Endometrial microvascular endothelial cells (primary cell): ENCODE data around the gene CYTH1. TPM values are rescaled to one million over a fixed set of nuclear protein-coding genes. Genes with fewer than 3 reads are reported as not detected.
"Not testable (repeated sequence)": the region's sequence is repeated elsewhere in the genome, so short reads cannot be mapped to it uniquely, and the experiment has no call there.

Experiments used
- in situ Hi-C: cut with HindIII; loops from 2 replicates; pipeline ENCODE4 v1.10.0; 2017; ENCODE audit warnings: low sequenced_read_pairs, low pct_unique_long_range_greater_than_20kb; ENCODE audit errors: inconsistent ontology term
- total RNA-seq: library from RNA; depleted of rRNA; stranded (reverse); fragments of >200 nt; gene quantifications from one replicate; pipeline ENCODE4 v1.2.3, GENCODE V29; 2015; ENCODE audit errors: inconsistent ontology term

The CYTH1 gene
- total RNA-seq, 1 donor from 2014 or later = 40.3 TPM

DNA sequence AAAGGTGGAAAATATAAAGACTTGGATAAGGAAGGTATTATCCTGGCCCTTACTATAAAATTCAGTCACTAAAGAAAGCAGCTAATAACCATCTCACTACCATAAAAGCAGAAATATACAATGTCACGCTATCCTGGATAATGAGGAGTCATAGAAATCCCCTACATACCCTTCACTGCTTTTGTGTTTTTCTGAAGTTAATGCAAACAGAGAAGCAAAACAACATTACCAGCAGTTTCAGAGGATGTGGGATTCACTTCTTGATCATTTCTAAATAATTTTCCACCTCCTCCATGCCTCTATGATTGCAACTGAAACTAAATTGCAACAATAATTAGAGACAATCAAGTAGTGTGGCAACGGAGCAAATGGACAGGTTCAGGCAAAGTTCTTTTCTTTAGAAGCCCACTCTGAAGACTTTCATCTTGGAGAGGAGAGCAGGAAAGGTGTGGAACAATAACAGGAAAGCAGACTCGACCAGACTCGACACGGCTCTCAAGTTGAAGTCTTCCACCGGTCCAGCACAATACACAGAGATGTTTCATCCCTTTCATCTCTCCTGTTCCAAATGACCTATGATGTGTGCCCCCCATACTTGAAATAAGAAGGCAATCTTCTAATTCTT is 10.2 kb downstream of the CYTH1 start:
- in situ Hi-C loops = no loop called here

- in situ Hi-C loops = no loop called here
Measured at GRCh38 chr17:78769196-78769773, 12.8 kb downstream of the CYTH1 start.

- in situ Hi-C loops = no loop called here
Measured at GRCh38 chr17:78767806-78768205, 14.3 kb downstream of the CYTH1 start.

GRCh38 chr17:78766743-78767294 is 15.3 kb downstream of the CYTH1 start:
- in situ Hi-C loops = no loop called here

GRCh38 chr17:78766225-78766624 is 15.8 kb downstream of the CYTH1 start:
- in situ Hi-C loops = no loop called here

GRCh38 chr17:78765821-78766220 is 16.3 kb downstream of the CYTH1 start:
- in situ Hi-C loops = no loop called here

DNA sequence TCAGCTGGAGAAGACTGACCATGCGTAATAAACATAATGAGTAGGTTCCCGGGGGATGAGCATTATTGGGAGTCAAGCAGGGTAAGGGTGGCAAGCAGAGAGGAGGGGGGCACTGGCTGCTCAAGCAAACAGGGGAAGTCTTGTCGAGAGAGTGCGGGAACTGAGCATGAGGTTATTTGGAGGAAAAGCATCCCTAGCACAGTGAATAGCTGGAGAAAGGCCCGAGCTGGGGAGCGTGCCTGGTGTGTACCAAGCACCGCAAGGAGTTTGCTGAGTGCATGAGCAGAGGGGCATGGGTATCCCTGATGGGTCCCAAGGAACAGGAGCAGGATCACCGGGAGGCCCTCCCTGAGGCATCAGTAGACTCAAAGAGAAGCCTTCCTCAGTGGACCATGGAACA is 17.2 kb downstream of the CYTH1 start:
- in situ Hi-C loops = no loop called here

- in situ Hi-C loops = no loop called here
Measured at GRCh38 chr17:78763561-78763960, 18.5 kb downstream of the CYTH1 start.

GRCh38 chr17:78761789-78762406 is 20.2 kb downstream of the CYTH1 start:
- in situ Hi-C loops = no loop called here

- in situ Hi-C loops = no loop called here
Measured at GRCh38 chr17:78759969-78760352, 22.1 kb downstream of the CYTH1 start.

DNA sequence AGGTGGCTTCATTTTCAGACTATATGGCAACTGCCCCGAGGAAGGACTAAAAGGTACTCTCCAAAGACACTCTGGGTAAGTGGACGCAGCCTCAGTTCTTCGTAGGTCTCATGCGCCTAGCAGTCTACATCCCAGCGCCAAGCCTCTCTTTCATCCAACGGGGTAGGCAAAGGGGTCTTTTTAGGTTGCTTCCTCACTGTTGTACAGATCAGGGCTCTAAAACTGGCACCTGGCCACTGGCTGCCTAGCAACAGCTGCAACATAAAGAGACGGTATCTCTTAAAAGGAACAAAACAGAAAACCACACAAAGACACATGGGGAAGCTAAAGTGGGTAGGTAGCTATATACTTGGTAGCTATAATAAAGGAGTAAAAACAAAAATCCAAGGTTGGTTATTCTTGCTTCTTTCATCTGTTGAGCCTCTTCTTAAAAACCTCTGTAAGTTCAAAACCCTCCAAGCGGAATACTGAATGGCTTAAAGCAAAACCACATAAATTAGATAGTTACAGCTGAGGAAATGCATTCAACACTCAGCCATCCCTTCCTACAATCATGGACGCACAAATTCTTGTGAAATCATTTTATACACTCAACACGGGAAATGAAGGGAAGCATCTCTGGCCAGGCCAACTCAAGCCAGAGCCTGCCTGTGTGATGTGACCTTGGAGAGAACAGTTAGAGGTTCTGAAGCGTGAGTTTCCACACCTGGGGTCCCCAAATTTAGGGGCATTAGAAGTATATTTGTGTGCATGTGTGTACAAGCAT is 22.7 kb downstream of the CYTH1 start:
- in situ Hi-C loops = no loop called here

DNA sequence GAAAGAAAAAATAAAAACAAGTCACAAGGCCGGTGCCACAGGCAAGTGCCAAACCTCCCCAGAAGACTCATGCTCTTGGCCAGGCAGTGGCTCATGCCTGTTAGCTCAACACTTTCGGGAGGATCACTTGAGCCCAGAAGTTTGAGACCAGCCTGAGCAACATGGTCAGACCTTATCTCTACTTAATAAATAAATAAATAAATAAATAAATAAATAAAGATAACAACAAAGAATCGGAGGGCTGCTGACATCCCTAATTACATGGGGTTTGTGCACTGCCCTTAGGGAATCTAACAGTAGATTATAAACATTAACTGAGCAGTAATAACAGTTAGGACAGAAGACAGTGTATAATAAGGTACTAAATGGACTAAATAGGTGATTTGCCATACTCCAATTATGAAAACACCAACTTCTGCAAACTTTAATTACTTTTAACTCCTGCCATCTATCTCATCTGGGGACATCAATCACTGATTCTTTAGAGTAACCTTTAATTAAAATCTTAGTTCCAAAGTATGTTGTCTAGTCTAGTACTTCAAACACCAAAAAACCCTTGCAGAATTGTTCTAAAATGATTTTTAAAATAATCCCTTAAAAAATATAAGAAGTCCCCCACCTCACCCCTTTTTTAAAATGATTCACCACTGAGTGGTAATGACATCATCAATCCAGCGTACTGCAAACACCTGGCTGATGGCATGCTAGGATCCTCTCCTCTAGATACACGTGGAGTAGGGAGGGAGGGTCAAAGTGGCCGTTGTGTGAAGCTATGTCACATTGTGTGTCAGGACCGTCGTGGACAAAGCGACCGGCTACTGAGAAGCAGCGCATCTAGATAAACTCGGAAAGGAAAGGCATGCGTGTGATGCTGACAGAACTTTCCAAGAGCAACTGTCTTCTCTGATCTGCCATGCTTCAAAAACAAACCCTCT is 28.5 kb downstream of the CYTH1 start:
- in situ Hi-C loops = no loop called here

DNA sequence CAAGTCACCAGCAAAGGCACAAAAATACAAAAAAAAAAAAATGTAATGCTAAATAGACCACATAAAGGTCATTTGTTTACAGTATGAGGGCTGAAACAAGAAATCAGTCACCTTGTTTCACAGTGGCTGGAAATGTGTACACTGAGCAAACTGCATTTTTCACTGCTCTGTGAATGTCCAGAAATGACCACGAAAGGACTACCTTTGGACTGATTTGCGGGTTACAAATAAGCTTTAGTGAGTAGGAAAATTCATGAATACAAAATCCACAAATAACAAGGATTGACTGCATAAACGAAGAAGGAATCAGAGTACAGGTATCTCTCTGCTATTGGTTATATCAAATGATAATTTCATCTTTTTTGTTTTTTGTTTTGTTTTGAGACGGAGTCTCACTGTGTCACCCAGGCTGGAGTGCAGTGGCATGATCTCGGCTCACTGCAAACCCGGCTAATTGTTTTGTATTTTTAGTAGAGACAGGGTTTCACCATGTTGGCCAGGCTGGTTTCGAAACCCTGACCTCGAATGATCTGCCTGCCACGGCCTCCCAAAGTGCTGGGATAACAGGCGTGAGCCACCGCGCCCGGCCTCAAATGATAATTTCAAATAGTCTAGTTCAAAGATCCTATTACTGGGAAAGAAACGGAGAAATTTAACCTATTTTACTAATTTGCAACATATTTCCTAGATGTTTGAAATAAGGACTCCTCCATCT is 30.5 kb downstream of the CYTH1 start:
- in situ Hi-C loops = no loop called here

DNA sequence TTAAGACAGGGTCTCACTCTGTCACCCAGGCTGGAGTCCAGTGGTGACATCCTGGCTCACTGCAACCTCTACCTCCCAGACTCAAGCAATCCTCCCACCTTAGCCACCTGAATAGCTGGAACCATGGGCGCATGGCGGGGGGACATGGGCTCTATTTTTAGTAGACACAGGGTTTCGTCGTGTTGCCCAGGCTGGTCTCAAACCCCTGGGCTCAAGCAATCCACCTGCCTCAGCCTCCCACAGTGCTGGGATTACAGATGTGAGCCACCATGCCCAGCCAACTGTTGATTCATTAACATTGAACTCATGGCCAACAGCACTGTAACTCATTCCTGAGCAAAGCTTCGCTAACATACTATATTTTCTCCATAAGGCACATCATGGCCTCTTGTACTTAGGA is 31.1 kb downstream of the CYTH1 start:
- in situ Hi-C loops = not testable (repeated sequence)

- in situ Hi-C loops = no loop called here
Measured at GRCh38 chr17:78748730-78749317, 33.2 kb downstream of the CYTH1 start.

- in situ Hi-C loops = no loop called here
Measured at GRCh38 chr17:78748048-78748729, 33.9 kb downstream of the CYTH1 start.

- in situ Hi-C loops = no loop called here
Measured at GRCh38 chr17:78747488-78747887, 34.6 kb downstream of the CYTH1 start.
